HL-60 (cell line): ENCODE results near the gene FAM200B.

ENCODE experiments used
- DNase-seq, 2 experiments: peaks; one replicate each; pipeline ENCODE4 v3.0.0-alpha.2; 2010 to 2020; ENCODE audit warnings: low read depth in 1 of 2, low spot score in 1 of 2
- H3K27ac ChIP-seq: fragments of 250-450 bp; sonication (Bioruptor Pico); replicated peaks from 2 replicates; pipeline ENCODE4 v1.5.1; 2020; ENCODE audit warnings: mild to moderate bottlenecking, moderate library complexity
- H3K27me3 ChIP-seq: fragments of 250-450 bp; sonication (Bioruptor Pico); 2 replicates; pipeline ENCODE4 v1.5.1; 2021; ENCODE audit warnings: mild to moderate bottlenecking, moderate library complexity; ENCODE audit not compliant: insufficient read depth, poor library complexity, severe bottlenecking
- H3K4me3 ChIP-seq: replicated peaks from 2 replicates; pipeline ENCODE4 v1.5.1; 2011; ENCODE audit warnings: mild to moderate bottlenecking, control low read depth, low read length; ENCODE audit not compliant: insufficient read depth
- CTCF ChIP-seq: IDR thresholded peaks from one replicate; pipeline ENCODE4 v1.5.1; 2011; ENCODE audit warnings: low read length, control low read depth, inconsistent platforms; ENCODE audit not compliant: insufficient read depth
- GABPA ChIP-seq: IDR thresholded peaks from 2 replicates; pipeline ENCODE4 v1.6.1; 2012; ENCODE audit warnings: low read depth
- POLR2AphosphoS5 ChIP-seq: IDR thresholded peaks from 2 replicates; pipeline ENCODE4 v1.6.1; 2012; ENCODE audit warnings: low read depth
- SPI1 ChIP-seq: IDR thresholded peaks from 2 replicates; pipeline ENCODE4 v1.6.1; 2012; ENCODE audit warnings: low read depth, mild to moderate bottlenecking, borderline replicate concordance
- TF ChIP-seq, protein P1 (sequence below): IDR thresholded peaks from 2 replicates; pipeline ENCODE4 v1.6.1; 2012; ENCODE audit warnings: low read depth; ENCODE audit not compliant: insufficient replicate concordance

Gene FAM200B

GRCh38 chr4:15676899-15677298, 4.7 kb upstream of the FAM200B start:
- Histone ChIP-seq H3K27ac (no peak overlapping the region), H3K27me3 (no peaks in the 10 kb centered on the region), H3K4me3 (no peak overlapping the region)
- DNase-seq, result no peak
- no peak for TF ChIP-seq POLR2AphosphoS5
- TF ChIP-seq CTCF, result no peak
- TF ChIP-seq, protein P1, sequence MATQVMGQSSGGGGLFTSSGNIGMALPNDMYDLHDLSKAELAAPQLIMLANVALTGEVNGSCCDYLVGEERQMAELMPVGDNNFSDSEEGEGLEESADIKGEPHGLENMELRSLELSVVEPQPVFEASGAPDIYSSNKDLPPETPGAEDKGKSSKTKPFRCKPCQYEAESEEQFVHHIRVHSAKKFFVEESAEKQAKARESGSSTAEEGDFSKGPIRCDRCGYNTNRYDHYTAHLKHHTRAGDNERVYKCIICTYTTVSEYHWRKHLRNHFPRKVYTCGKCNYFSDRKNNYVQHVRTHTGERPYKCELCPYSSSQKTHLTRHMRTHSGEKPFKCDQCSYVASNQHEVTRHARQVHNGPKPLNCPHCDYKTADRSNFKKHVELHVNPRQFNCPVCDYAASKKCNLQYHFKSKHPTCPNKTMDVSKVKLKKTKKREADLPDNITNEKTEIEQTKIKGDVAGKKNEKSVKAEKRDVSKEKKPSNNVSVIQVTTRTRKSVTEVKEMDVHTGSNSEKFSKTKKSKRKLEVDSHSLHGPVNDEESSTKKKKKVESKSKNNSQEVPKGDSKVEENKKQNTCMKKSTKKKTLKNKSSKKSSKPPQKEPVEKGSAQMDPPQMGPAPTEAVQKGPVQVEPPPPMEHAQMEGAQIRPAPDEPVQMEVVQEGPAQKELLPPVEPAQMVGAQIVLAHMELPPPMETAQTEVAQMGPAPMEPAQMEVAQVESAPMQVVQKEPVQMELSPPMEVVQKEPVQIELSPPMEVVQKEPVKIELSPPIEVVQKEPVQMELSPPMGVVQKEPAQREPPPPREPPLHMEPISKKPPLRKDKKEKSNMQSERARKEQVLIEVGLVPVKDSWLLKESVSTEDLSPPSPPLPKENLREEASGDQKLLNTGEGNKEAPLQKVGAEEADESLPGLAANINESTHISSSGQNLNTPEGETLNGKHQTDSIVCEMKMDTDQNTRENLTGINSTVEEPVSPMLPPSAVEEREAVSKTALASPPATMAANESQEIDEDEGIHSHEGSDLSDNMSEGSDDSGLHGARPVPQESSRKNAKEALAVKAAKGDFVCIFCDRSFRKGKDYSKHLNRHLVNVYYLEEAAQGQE, result no peak
- no peak for TF ChIP-seq GABPA
- no peak for TF ChIP-seq SPI1

DNA sequence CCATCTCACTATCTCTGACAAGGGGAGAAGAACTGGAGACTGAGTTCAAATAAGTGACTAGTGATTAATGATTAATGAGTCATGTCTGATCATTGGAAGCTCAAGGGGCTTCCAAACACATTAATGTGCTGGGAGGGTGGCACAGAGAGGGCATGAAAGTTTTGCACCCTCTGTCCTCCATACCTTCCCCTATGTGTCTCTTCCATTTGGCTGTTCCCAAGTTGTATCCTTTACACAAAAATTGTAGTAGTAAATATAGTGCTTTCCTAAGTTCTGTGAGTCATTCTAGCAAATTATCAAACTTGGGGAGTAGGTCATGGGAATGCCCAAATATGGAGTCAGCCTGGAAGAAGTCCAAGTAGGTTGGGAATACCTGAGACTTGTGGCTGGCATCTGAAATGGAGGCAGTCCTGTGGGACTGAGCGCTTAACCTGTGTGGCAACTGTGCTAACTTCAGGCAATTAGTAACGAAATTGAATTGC, 4.1 kb upstream of the FAM200B start:
- TF ChIP-seq POLR2AphosphoS5 (no peak), SPI1 (no peak), CTCF (no peak), GABPA (no peak)
- TF ChIP-seq, protein P1, result no peak
- no peak for DNase-seq
- Histone ChIP-seq H3K27me3 (no peaks in the 10 kb centered on the region), H3K4me3 (no peak overlapping the region), H3K27ac (no peak overlapping the region)

GRCh38 chr4:15681067-15681371, 608 bp upstream of the FAM200B start:
- TF ChIP-seq CTCF, result no peak
- no peak for TF ChIP-seq SPI1
- no peak for TF ChIP-seq GABPA
- TF ChIP-seq, protein P1, result no peak
- H3K27me3 ChIP-seq, result no peaks in the 10 kb centered on the region
- H3K4me3 ChIP-seq, result peak overlapping the region; percentile 85
- peak overlapping the region; percentile 96 for H3K27ac ChIP-seq
- no peak for DNase-seq
